HFFc6 (cell line): ENCODE data around the gene CRKL. TPM values are rescaled to one million over a fixed set of nuclear protein-coding genes. Genes with fewer than 3 reads are reported as not detected.
A peak's percentile ranks its signal among the peaks of the same experiment; 100 is the strongest.

Source experiments
- DNase-seq: peaks from one replicate; pipeline ENCODE4 v3.0.0-alpha.2; 2018
- H3K27ac Mint-ChIP-seq: 2 replicates; pipeline ENCODE4 v1.8.0; 2020; ENCODE audit warnings: mild to moderate bottlenecking, mixed read lengths
- H3K27me3 Mint-ChIP-seq: 2 replicates; pipeline ENCODE4 v1.8.0; 2021; ENCODE audit warnings: mild to moderate bottlenecking, moderate library complexity, mixed read lengths; ENCODE audit not compliant: insufficient read depth
- H3K36me3 Mint-ChIP-seq: 2 replicates; pipeline ENCODE4 v1.8.0; 2021; ENCODE audit warnings: low read depth, mixed read lengths
- H3K4me1 Mint-ChIP-seq: 2 replicates; pipeline ENCODE4 v1.8.0; 2020; ENCODE audit warnings: low read depth, mixed read lengths
- H3K4me3 Mint-ChIP-seq: 2 replicates; pipeline ENCODE4 v1.8.0; 2020; ENCODE audit warnings: mild to moderate bottlenecking, moderate library complexity, mixed read lengths
- H3K9me3 Mint-ChIP-seq: 2 replicates; pipeline ENCODE4 v1.8.0; 2020; ENCODE audit warnings: mild to moderate bottlenecking, mixed read lengths
- total RNA-seq, 6 experiments: library from RNA; stranded (reverse); fragmentation: NEBNext Ultra II Directional; extraction: Animal tissue kit (Norgen Biotek cat#: 25700); gene quantifications; 2 replicates in 1 of 6; 3 replicates in 5 of 6; pipeline ENCODE4 v1.2.3, GENCODE V29; 2021
- TF ChIP-seq, protein P1 (sequence below): fragments of 200-600 bp; sonication (generic); IDR thresholded peaks from 2 replicates; pipeline ENCODE4 v1.5.0; 2021; ENCODE audit warnings: antibody characterized with exemption, mild to moderate bottlenecking

Gene CRKL
- total RNA-seq, 6 experiments from 2014 or later: 44.0 to 51.5 (median 47.6) TPM

DNA sequence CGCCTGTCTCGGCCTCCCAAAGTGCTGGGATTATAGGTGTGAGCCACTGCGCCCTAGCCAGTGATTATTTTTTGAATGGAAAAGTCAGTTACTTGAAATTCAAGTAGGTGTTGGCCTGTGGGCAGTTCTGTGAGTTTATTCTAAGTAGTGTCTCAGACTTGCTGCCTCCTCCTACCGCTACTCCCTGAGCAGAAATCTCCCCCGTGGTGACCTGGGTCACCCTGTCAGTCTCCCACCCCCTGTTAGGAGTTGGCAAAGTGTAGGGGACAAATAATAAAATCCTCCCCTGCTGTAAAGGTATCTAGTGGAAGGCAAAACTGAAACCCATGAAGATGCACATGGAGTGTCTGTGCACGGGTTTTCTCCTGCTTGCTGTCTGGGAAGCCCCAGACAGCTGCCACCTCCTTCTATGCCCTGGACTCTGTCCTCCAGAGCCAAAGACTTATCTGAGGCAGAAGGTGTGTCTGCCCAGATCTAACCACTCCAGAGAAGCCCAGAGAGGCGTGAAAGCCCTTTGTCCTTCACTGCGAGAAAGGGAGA lies 32.1 kb upstream of the CRKL start:
- Mint-ChIP-seq H3K9me3 (no peaks in the 10 kb centered on the region), H3K27me3 (0 out of 2 replicates have a peak, but pooled peaks cover 4% of the 10 kb centered on the region), H3K4me1 (peaks cover 33% of the 10 kb centered on the region), H3K27ac (peak overlapping the region; percentile 96), H3K36me3 (peaks cover 14% of the 10 kb centered on the region), H3K4me3 (no peak overlapping the region)
- no peak for DNase-seq
- TF ChIP-seq, protein P1, sequence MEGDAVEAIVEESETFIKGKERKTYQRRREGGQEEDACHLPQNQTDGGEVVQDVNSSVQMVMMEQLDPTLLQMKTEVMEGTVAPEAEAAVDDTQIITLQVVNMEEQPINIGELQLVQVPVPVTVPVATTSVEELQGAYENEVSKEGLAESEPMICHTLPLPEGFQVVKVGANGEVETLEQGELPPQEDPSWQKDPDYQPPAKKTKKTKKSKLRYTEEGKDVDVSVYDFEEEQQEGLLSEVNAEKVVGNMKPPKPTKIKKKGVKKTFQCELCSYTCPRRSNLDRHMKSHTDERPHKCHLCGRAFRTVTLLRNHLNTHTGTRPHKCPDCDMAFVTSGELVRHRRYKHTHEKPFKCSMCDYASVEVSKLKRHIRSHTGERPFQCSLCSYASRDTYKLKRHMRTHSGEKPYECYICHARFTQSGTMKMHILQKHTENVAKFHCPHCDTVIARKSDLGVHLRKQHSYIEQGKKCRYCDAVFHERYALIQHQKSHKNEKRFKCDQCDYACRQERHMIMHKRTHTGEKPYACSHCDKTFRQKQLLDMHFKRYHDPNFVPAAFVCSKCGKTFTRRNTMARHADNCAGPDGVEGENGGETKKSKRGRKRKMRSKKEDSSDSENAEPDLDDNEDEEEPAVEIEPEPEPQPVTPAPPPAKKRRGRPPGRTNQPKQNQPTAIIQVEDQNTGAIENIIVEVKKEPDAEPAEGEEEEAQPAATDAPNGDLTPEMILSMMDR: no peak

DNA sequence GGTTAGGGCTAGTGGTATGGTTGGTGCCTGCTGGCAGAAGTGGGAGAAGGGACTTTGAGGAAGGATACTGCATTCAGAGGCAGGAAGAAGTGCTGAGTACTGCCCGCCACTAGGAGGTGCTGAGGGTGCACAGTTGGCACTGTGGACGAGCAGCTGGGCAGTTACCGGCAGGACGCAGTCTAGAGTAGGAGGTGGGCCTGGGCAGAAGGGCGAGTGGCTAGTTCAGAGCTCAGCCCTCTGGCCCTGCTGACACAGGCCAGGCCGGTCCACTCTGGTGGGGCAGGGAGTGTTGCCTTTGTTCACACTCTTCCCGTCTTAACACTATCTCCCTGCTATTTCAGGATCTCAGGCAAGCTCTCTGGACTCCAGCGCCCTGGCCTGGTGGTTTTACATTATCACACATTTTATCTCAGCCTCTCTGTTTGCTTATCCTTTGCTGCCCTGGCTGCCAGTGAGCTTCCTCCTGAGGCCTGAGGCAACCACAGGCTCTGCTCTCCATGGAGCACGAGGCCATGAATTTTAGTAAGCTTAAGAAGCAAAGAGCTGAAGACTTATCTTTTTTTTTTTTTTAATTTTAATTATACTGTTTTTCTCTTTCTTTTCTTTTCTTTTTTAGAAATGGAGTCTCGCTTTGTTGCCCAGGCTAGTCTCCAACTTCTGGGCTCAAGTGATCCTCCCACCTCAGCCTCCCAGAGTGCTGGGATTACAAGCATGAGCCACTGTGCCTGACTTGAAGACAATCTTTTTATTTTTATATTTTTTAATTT lies 31.5 kb upstream of the CRKL start:
- Mint-ChIP-seq H3K4me1 (peaks cover 30% of the 10 kb centered on the region), H3K4me3 (no peak overlapping the region), H3K27ac (peak overlapping the region; percentile 96), H3K27me3 (0 out of 2 replicates have a peak, but pooled peaks cover 4% of the 10 kb centered on the region), H3K36me3 (peaks cover 16% of the 10 kb centered on the region), H3K9me3 (no peaks in the 10 kb centered on the region)
- TF ChIP-seq, protein P1: peak; percentile 91
- peak; percentile 83 for DNase-seq

DNA sequence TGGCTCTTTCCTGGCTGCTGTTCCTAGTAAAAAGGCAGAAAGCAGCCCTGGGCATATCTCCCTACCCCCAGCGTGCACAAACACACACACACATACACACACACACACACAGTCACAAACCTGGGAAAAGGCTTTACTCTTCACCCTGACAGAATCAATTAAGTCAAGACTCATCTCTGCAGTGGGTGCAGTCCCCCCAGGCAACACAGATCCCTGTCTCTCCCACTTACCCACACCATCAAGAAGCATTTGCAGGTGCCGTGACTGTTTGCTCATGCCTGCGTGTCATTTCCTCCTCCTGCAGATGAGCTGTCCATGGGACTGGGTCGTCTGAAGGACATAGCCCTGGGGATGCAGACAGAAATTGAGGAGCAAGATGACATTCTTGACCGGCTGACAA lies 29.8 kb upstream of the CRKL start:
- no peaks in the 10 kb centered on the region for H3K27me3 Mint-ChIP-seq
- peaks cover 22% of the 10 kb centered on the region for H3K4me1 Mint-ChIP-seq
- TF ChIP-seq, protein P1: no peak
- no peak for DNase-seq
- H3K9me3 Mint-ChIP-seq: no peaks in the 10 kb centered on the region
- peaks cover 16% of the 10 kb centered on the region for H3K36me3 Mint-ChIP-seq
- peak overlapping the region; percentile 40 for H3K27ac Mint-ChIP-seq
- no peak overlapping the region for H3K4me3 Mint-ChIP-seq

DNA sequence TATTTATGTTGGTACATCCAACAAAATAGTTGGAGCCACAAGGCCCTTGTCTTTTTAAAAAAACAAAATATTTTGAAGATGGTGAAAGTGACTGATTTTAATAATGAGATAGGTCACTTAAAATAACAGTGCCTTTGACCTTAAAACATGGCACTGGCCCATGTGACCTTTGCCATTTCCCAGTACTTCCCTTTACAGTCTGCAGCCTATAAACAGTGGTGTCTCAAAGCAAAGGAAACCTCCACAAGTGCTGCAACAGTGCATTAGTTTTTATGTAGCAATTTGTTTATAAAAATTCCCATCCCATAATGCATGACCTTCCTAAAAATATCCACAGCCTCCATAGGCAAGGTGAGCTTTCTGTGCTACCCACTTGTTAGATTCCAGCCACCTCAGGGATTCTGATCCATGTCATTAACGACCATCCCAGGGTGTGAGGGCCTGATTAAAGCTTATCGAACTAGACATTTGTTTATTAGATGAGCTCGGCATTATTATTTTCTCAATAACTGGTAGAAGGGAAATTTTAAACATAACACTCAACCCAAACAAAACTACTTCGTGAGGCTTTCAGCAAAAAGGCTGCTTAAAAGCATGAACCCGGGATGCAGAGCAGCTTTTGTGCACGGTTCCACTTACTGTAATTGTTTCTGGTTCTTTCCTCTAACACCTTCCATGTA lies 28.0 kb upstream of the CRKL start:
- no peak overlapping the region for H3K4me3 Mint-ChIP-seq
- H3K27ac Mint-ChIP-seq: no peak overlapping the region
- H3K9me3 Mint-ChIP-seq: no peaks in the 10 kb centered on the region
- TF ChIP-seq, protein P1: no peak
- H3K36me3 Mint-ChIP-seq: peaks cover 16% of the 10 kb centered on the region
- H3K27me3 Mint-ChIP-seq: no peaks in the 10 kb centered on the region
- no peak for DNase-seq
- peaks cover 22% of the 10 kb centered on the region for H3K4me1 Mint-ChIP-seq

DNA sequence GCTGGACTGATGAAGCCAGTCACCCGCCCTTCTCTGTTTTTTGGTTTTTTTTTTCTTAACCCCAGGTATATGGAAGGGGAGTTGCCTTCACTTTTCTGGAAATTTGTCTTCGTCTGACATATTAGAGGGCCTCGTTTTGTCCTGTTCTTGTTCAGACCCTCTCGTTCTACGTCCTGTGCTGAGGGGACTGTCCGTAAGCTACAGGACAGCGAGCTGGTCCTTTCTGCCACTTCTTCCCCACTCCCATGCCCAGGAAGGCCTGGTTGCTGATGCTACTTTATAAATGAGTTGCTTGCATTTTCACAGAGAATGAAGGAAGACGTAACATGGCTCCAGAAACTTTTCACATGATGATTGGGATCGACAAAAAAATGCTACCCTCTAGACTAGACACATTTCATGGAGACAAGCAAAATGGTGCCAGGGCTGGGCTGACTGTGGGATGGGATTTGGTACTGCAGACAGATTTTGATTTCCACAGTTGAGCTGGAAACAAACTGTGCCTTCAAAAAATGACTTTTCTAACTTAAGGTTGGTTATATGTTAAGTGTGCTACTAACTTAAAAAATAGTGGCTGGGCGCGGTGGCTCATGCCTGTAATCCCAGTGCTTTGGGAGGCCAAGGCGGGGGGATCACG lies 27.2 kb upstream of the CRKL start:
- Mint-ChIP-seq H3K9me3 (no peaks in the 10 kb centered on the region), H3K27me3 (peaks cover 2% of the 10 kb centered on the region; the same call in 1 of the 2 replicates), H3K4me3 (no peak overlapping the region), H3K36me3 (peaks cover 16% of the 10 kb centered on the region), H3K27ac (no peak overlapping the region), H3K4me1 (peaks cover 21% of the 10 kb centered on the region)
- TF ChIP-seq, protein P1: no peak
- no peak for DNase-seq
